ENCODE data around the gene SNX33.

DNA sequence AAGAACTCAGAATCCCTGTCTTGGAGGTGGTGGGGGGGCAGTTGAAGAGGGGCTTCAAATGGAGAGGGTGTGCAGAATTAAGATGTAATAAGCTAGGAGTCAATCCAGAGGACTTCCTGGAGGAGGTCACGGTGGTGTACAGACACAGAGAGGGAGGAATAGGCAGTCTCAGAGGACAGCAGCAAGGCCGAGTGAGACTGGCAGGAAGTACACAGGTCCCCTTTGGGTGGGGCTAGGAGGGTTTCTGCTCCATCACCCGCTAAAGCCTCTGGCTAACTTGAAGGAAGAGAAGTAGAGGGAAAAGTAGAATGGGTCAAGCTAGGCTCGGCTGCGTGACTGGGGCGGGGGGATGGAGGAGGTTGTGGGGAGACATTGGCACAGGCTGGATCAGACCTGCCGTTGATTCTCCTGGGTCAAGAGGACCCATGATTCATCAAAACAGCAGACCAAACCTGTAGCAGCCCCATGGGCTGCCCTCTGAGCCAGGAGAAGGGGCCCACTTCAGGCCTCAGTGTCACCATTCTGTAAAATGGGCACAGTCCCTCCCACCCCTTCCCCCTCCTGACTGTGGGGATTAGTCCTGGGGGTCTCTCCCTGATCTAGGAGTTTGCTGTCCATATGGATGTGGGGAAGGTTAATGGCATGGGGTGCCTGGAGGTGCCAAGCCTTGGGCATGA, 48.1 kb downstream of the SNX33 start:
- TF ChIP-seq, protein P1, sequence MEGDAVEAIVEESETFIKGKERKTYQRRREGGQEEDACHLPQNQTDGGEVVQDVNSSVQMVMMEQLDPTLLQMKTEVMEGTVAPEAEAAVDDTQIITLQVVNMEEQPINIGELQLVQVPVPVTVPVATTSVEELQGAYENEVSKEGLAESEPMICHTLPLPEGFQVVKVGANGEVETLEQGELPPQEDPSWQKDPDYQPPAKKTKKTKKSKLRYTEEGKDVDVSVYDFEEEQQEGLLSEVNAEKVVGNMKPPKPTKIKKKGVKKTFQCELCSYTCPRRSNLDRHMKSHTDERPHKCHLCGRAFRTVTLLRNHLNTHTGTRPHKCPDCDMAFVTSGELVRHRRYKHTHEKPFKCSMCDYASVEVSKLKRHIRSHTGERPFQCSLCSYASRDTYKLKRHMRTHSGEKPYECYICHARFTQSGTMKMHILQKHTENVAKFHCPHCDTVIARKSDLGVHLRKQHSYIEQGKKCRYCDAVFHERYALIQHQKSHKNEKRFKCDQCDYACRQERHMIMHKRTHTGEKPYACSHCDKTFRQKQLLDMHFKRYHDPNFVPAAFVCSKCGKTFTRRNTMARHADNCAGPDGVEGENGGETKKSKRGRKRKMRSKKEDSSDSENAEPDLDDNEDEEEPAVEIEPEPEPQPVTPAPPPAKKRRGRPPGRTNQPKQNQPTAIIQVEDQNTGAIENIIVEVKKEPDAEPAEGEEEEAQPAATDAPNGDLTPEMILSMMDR (IDR thresholded peaks at IDR 0.05): no peak
- TF ChIP-seq EZH2 (IDR thresholded peaks at IDR 0.05; ENCODE audit: borderline replicate concordance, insufficient read depth, low read depth, low read length, poor library complexity, severe bottlenecking): no peak
